Kidney (tissue), 14 donors: Measurements from ENCODE around the gene PNMA6E. TPM values are rescaled to one million over a fixed set of nuclear protein-coding genes. Genes with fewer than 3 reads are reported as not detected.

ENCODE experiments used
- DNase-seq, 5 donors: peaks; one replicate each; pipeline ENCODE4 v3.0.0-alpha.2; 2013 to 2020
- FAIRE-seq: peaks from 2 replicates; lab custom pipeline; 2012; peaks lifted over from hg19 to GRCh38; lab: Jason Lieb, UNC
- H3K27ac ChIP-seq, 2 donors: one replicate each; pipeline ENCODE4 v1.7.0; 2013; ENCODE audit warnings: low read depth in 2 of 2, low read length in 2 of 2, inconsistent platforms in 1 of 2
- H3K27me3 ChIP-seq: one replicate; pipeline ENCODE4 v1.7.1; 2013; ENCODE audit warnings: low read length, inconsistent platforms; ENCODE audit not compliant: control insufficient read depth, insufficient read depth
- H3K36me3 ChIP-seq, 3 donors: one replicate each; pipeline versions ENCODE4 v1.7.0 to v1.7.1; 2013; ENCODE audit warnings: low read length in 3 of 3, control low read depth in 1 of 3, inconsistent platforms in 1 of 3; ENCODE audit not compliant: insufficient read depth in 3 of 3, control insufficient read depth in 2 of 3
- H3K4me1 ChIP-seq, 3 donors: one replicate each; pipeline versions ENCODE4 v1.7.0 to v1.7.1; 2013; ENCODE audit warnings: low read length in 3 of 3, inconsistent platforms in 1 of 3, low read depth in 1 of 3; ENCODE audit not compliant: control insufficient read depth in 2 of 3, insufficient read depth in 2 of 3
- H3K4me3 ChIP-seq, 3 donors: one replicate each; pipeline versions ENCODE4 v1.7.0 to v1.8.1; 2013; ENCODE audit warnings: low read length in 3 of 3, control low read depth in 1 of 3, inconsistent platforms in 1 of 3
- H3K9ac ChIP-seq, 3 donors: one replicate each; pipeline versions ENCODE4 v1.7.0 to v1.7.1; 2013; ENCODE audit warnings: low read length in 3 of 3, control low read depth in 1 of 3, inconsistent platforms in 1 of 3
- H3K9me3 ChIP-seq, 3 donors: one replicate each; pipeline versions ENCODE4 v1.7.0 to v1.7.1; 2013; ENCODE audit warnings: low read length in 3 of 3, control low read depth in 1 of 3, inconsistent platforms in 1 of 3; ENCODE audit not compliant: control insufficient read depth in 2 of 3, insufficient read depth in 1 of 3
- CTCF ChIP-seq: IDR thresholded peaks from 3 replicates; pipeline ENCODE4 v1.5.1; 2012; ENCODE audit warnings: mild to moderate bottlenecking, moderate library complexity, borderline replicate concordance; ENCODE audit not compliant: insufficient read depth; ENCODE audit errors: extremely low read depth
- intact Hi-C: fragments of 100-400 bp; cut with DNase I; formaldehyde crosslinking; loops from one replicate; pipeline ENCODE4 v1.11.1; 2022
- polyA plus RNA-seq: library from polyadenylated mRNA; stranded (reverse); fragments of 350-450 nt; fragmentation: Illumina TruSeq; extraction: RNeasy Lipid Tissue Mini Kit (QIAGEN cat#74804); gene quantifications from one replicate; pipeline ENCODE4 v1.2.3, GENCODE V29; 2014; ENCODE audit warnings: low read depth, low replicate concordance; ENCODE audit not compliant: insufficient read depth
- total RNA-seq: library from RNA; stranded (reverse); fragmentation: NEBNext Ultra II Directional; extraction: Animal tissue kit (Norgen Biotek cat#: 25700); gene quantifications from one replicate; pipeline ENCODE4 v1.2.1, GENCODE V29; 2021
- donor health status: control.
- donor health status: control.
- donor health status: control.
- donor health status: control.
- donor health status: control.
- donor health status: DM: yes; HTN: yes; CAD: no.
- donor health status: Normal renal cell carcinoma (clear cell type).

The PNMA6E gene
- total and polyA plus RNA-seq, 2 donors from 2014 or later, result not detected

GRCh38 chrX:153423652-153424051, 22.5 kb upstream of the PNMA6E start:
- TF ChIP-seq CTCF, result no peak
- no peak for FAIRE-seq
- H3K36me3 ChIP-seq, result no peaks in the 10 kb centered on the region
- H3K9me3 ChIP-seq, result no peaks in the 10 kb centered on the region
- intact Hi-C loops, result no loop called here
- no peak overlapping the region for H3K9ac ChIP-seq
- DNase-seq, result no peak
- no peaks in the 10 kb centered on the region for H3K4me1 ChIP-seq
- H3K4me3 ChIP-seq, result no peak overlapping the region
- H3K27me3 ChIP-seq, result no peaks in the 10 kb centered on the region
- no peak overlapping the region for H3K27ac ChIP-seq

GRCh38 chrX:153421856-153422255, 20.7 kb upstream of the PNMA6E start:
- Histone ChIP-seq H3K9ac (no peak overlapping the region), H3K27me3 (no peaks in the 10 kb centered on the region), H3K4me1 (no peaks in the 10 kb centered on the region), H3K36me3 (no peaks in the 10 kb centered on the region), H3K27ac (no peak overlapping the region), H3K9me3 (no peaks in the 10 kb centered on the region), H3K4me3 (no peak overlapping the region)
- FAIRE-seq (no peak), DNase-seq (no peak)
- intact Hi-C loops, result no loop called here
- TF ChIP-seq CTCF, result no peak

DNA sequence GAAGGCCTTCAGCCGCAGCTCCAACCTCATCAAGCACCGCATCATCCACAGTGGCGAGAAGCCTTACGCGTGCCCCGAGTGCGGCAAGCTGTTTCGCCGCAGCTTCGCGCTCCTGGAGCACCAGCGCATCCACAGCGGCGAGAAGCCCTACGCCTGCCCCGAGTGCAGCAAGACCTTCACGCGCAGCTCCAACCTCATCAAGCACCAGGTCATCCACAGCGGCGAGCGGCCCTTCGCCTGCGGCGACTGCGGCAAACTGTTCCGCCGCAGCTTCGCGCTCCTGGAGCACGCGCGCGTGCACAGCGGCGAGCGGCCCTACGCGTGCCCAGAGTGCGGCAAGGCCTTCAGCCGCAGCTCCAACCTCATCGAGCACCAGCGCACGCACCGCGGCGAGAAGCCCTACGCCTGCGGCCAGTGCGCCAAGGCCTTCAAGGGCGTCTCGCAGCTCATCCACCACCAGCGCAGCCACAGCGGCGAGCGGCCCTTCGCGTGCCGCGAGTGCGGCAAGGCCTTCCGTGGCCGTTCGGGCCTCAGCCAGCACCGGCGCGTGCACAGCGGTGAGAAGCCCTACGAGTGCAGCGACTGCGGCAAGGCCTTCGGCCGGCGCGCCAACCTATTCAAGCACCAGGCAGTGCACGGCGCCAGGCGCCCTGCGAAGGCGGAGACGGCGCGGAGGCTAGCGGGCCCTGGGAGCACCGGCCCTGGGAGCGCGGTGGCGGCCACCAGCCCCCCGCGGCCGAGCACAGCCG, 19.9 kb upstream of the PNMA6E start:
- H3K27ac ChIP-seq, result no peak overlapping the region
- H3K4me1 ChIP-seq, result no peaks in the 10 kb centered on the region
- H3K9me3 ChIP-seq, result no peaks in the 10 kb centered on the region
- no peaks in the 10 kb centered on the region for H3K27me3 ChIP-seq
- no peak for DNase-seq
- H3K9ac ChIP-seq, result no peak overlapping the region
- no peak for TF ChIP-seq CTCF
- no peak overlapping the region for H3K4me3 ChIP-seq
- no peak for FAIRE-seq
- intact Hi-C loops, result no loop called here
- H3K36me3 ChIP-seq, result no peaks in the 10 kb centered on the region

DNA sequence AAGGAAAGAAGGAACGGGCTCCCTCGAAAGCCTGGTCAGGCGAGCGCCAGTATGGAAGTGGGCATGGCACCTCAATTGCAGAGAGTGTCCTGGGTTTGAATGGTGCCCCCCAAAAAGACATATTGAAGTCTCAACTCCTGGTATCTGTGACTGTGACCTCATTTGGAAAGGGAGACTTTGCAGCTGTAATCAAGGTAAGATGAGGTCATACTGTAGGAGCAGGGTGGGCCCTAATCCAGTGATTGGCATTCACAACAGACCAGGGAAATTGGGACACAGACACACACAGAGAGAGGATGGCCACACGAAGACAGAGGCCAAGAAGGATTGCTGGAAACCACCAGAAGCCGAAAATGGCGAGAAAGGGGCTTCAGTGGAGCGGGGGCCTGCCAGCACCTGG, 16.5 kb upstream of the PNMA6E start:
- Histone ChIP-seq H3K4me3 (no peak overlapping the region), H3K9ac (no peak overlapping the region), H3K9me3 (no peaks in the 10 kb centered on the region), H3K27ac (no peak overlapping the region), H3K4me1 (peaks cover 0 to 2% (median 0%) of the 10 kb centered on the region in 3 donors), H3K27me3 (no peaks in the 10 kb centered on the region), H3K36me3 (no peaks in the 10 kb centered on the region)
- no peak for TF ChIP-seq CTCF
- no peak for FAIRE-seq
- intact Hi-C loops, result no loop called here
- DNase-seq, result peak in 1 of 5 donors; percentile 9
